GM12872 (cell line): Measurements from ENCODE around the gene AXIN1.

Experiments
- CTCF ChIP-seq: IDR thresholded peaks from 3 replicates; pipeline ENCODE4 v1.5.1; 2011; ENCODE audit warnings: low read depth, mild to moderate bottlenecking, low read length, moderate library complexity; ENCODE audit not compliant: insufficient read depth

Gene AXIN1

GRCh38 chr16:287298-287811 lies 65.2 kb downstream of the AXIN1 start:
- no peak for TF ChIP-seq CTCF

- no peak for TF ChIP-seq CTCF
Measured at GRCh38 chr16:286491-287297, 65.8 kb downstream of the AXIN1 start.

- TF ChIP-seq CTCF: no peak
Measured at GRCh38 chr16:285146-286055, 67.1 kb downstream of the AXIN1 start.

GRCh38 chr16:284204-285120 lies 68.1 kb downstream of the AXIN1 start:
- TF ChIP-seq CTCF: no peak

- TF ChIP-seq CTCF: no peak
Measured at GRCh38 chr16:283033-283805, 69.3 kb downstream of the AXIN1 start, which contains the start of gene PDIA2. Gene PDIA2, plus strand, starts transcription at chr16:283164. Its CDS starts 6 bp downstream, at chr16:283170.

- no peak for TF ChIP-seq CTCF
Measured at GRCh38 chr16:282491-282890, 70.0 kb downstream of the AXIN1 start.
